Tibial artery (tissue), 4 donors: ENCODE data around the gene HELT.
"Not testable (repeated sequence)": the region's sequence is repeated elsewhere in the genome, so short reads cannot be mapped to it uniquely, and the experiment has no call there.

Source experiments
- DNase-seq, 2 donors: peaks; one replicate each; pipeline ENCODE4 v3.0.0-alpha.2; 2019
- H3K27ac ChIP-seq, 2 donors: fragments of 200-600 bp; sonication (generic) in 1 of 2; 1 replicate in 1 of 2; 2 replicates in 1 of 2; pipeline ENCODE4 v1.5.1; 2018 to 2019; ENCODE audit warnings: mild to moderate bottlenecking in 1 of 2
- H3K27me3 ChIP-seq, 2 donors: fragments of 200-600 bp; sonication (generic) in 1 of 2; one replicate each; pipeline versions ENCODE4 v1.5.1 to v1.6.0; 2016 to 2019
- H3K36me3 ChIP-seq, 3 donors: fragments of 200-600 bp; sonication (generic) in 2 of 3; one replicate each; pipeline ENCODE4 v1.5.1; 2016 to 2019; ENCODE audit warnings: mild to moderate bottlenecking in 2 of 3
- H3K4me1 ChIP-seq, 4 donors: fragments of 200-600 bp; sonication (generic) in 2 of 4; 1 replicate in 3 of 4; 2 replicates in 1 of 4; pipeline ENCODE4 v1.5.1; 2016 to 2019
- H3K4me3 ChIP-seq, 2 donors: fragments of 200-600 bp; sonication (generic) in 1 of 2; 1 replicate in 1 of 2; 2 replicates in 1 of 2; pipeline ENCODE4 v1.5.1; 2018 to 2019; ENCODE audit warnings: mild to moderate bottlenecking in 2 of 2
- H3K9me3 ChIP-seq, 3 donors: fragments of 200-600 bp; sonication (generic) in 1 of 3; one replicate each; pipeline ENCODE4 v1.5.1; 2016 to 2019
- CTCF ChIP-seq, 2 experiments: fragments of 200-600 bp in 1 of 2; fragments of 450-650 bp in 1 of 2; IDR thresholded peaks; one replicate each; pipeline ENCODE4 v1.5.1; 2017 to 2019; ENCODE audit warnings: antibody characterized with exemption in 2 of 2, mild to moderate bottlenecking in 1 of 2, moderate library complexity in 1 of 2
- intact Hi-C: fragments of 100-400 bp; cut with DNase I; formaldehyde crosslinking; loops from one replicate; pipeline ENCODE4 v1.15.0; 2023; ENCODE audit warnings: low total_unique reads

The HELT gene

DNA sequence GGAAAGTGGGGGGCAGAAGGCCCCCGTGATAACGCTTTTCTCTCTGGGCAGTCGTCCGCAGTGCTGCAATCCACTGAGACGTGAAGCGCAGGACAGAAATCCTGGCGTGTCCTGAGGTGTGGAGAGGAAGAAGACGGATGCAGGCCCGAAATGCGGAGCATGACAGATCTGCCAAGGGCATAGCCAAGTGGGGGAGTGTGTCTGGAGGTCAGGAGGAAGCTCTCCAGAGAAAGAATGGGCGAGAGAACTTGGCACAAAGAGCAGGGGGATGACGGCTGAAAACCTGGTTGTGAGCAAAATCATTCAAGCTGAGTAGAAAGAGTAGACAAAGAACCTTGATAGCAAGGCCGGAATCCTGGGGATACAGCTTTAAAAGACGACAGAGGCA is 23.7 kb upstream of the HELT start:
- Histone ChIP-seq H3K36me3 (no peaks in the 10 kb centered on the region), H3K4me3 (no peak overlapping the region), H3K4me1 (no peaks in the 10 kb centered on the region), H3K9me3 (no peaks in the 10 kb centered on the region), H3K27ac (no peak overlapping the region), H3K27me3 (peaks cover 0 to 7% of the 10 kb centered on the region in 2 donors)
- TF ChIP-seq CTCF (IDR thresholded peaks at IDR 0.05), result no peak
- no peak for DNase-seq
- intact Hi-C loops, result no loop called here

GRCh38 chr4:184997656-184998055 is 20.6 kb upstream of the HELT start:
- intact Hi-C loops, H3K4me1 ChIP-seq, H3K36me3 ChIP-seq, DNase-seq, H3K27ac ChIP-seq, H3K4me3 ChIP-seq, H3K9me3 ChIP-seq, H3K27me3 ChIP-seq: not testable (repeated sequence)

- Histone ChIP-seq H3K27ac (no peak overlapping the region), H3K4me1 (peaks cover 0 to 10% (median 6%) of the 10 kb centered on the region in 4 donors), H3K9me3 (no peaks in the 10 kb centered on the region), H3K4me3 (no peak overlapping the region), H3K36me3 (no peaks in the 10 kb centered on the region), H3K27me3 (peaks cover 0 to 5% of the 10 kb centered on the region in 2 donors)
- DNase-seq, result peak in 1 of 2 donors; percentile 48
- no peak for TF ChIP-seq CTCF (IDR thresholded peaks at IDR 0.05)
- intact Hi-C loops, result no loop called here
Observed at GRCh38 chr4:185002784-185003183, 15.5 kb upstream of the HELT start.

GRCh38 chr4:185003596-185004351 is 14.5 kb upstream of the HELT start:
- H3K4me3 ChIP-seq, result no peak overlapping the region
- no peak overlapping the region for H3K27ac ChIP-seq
- no peaks in the 10 kb centered on the region for H3K36me3 ChIP-seq
- intact Hi-C loops, result no loop called here
- DNase-seq, result peak in 1 of 2 donors; percentile 53
- H3K27me3 ChIP-seq, result peaks cover 0 to 13% of the 10 kb centered on the region in 2 donors
- TF ChIP-seq CTCF (IDR thresholded peaks at IDR 0.05), result no peak
- no peaks in the 10 kb centered on the region for H3K9me3 ChIP-seq
- H3K4me1 ChIP-seq, result peaks cover 0 to 10% (median 6%) of the 10 kb centered on the region in 4 donors

DNA sequence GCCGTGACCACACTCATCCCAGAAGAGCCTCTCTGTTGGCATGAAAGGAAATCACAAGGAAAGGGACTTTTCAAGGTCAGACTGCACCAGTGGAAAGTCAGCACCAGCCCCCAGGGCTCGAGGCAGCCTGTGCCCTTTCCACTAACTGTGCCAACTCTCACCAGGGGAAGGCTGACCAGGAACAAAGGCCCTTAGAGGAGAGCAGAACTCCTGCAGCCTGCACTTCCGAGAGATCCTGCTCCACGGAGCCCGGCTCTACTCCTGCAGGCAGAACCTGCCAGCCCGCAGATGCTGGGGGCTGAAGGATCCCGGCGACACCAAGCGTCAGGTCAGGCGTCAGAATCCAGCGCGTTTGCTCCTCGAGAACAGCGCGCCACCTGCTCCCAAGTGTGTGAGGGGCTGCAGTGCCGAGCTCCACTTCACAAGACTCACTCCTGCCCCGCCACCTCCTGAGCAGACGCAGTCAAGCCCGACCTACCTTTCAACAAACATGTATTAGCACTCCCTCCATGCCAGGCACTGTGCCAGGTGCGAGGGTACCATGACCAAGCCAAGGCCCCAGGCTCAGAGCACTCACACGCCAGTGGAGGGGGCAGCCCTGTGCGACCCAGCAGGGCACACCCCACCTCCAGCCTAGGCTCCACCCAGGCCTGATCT is 13.6 kb upstream of the HELT start:
- no peak for TF ChIP-seq CTCF (IDR thresholded peaks at IDR 0.05)
- no peak overlapping the region for H3K4me3 ChIP-seq
- H3K27me3 ChIP-seq, result peaks cover 0 to 22% of the 10 kb centered on the region in 2 donors
- peaks cover 0 to 10% (median 6%) of the 10 kb centered on the region in 4 donors for H3K4me1 ChIP-seq
- peak; percentile 31 to 55 for DNase-seq
- intact Hi-C loops, result no loop called here
- no peaks in the 10 kb centered on the region for H3K9me3 ChIP-seq
- no peak overlapping the region for H3K27ac ChIP-seq
- no peaks in the 10 kb centered on the region for H3K36me3 ChIP-seq

GRCh38 chr4:185005219-185005819 is 13.0 kb upstream of the HELT start:
- Histone ChIP-seq H3K4me3 (no peak overlapping the region), H3K4me1 (peaks cover 0 to 10% (median 6%) of the 10 kb centered on the region in 4 donors), H3K9me3 (no peaks in the 10 kb centered on the region), H3K27me3 (peaks cover 0 to 27% of the 10 kb centered on the region in 2 donors), H3K36me3 (no peaks in the 10 kb centered on the region), H3K27ac (no peak overlapping the region)
- peak; percentile 84 to 87 for DNase-seq
- peak; percentile 81 to 92 for TF ChIP-seq CTCF (IDR thresholded peaks at IDR 0.05)
- intact Hi-C loops, result no loop called here
